PC-3 (cell line): ENCODE data around the gene CAPZB.

ENCODE experiments used
- EZH2 ChIP-seq: fragments of 300-600 bp; sonication (generic); IDR thresholded peaks from one replicate; pipeline ENCODE4 v1.6.1; 2017; ENCODE audit warnings: antibody characterized with exemption, mild to moderate bottlenecking, low read length; ENCODE audit not compliant: unreplicated experiment
- EZH2phosphoT487 ChIP-seq: fragments of 300-600 bp; sonication (generic); IDR thresholded peaks from 2 replicates; pipeline ENCODE4 v1.6.1; 2018; ENCODE audit warnings: mild to moderate bottlenecking, antibody characterized with exemption, low read length, borderline replicate concordance
- TF ChIP-seq, protein P1 (sequence below): fragments of 300-600 bp; sonication (generic); conservative IDR thresholded peaks from 2 replicates; pipeline ENCODE4 v1.5.1; 2017; ENCODE audit warnings: antibody characterized with exemption, low read depth, mild to moderate bottlenecking, low read length

GRCh38 chr1:19357299-19357986, 127.9 kb downstream of the CAPZB start:
- TF ChIP-seq, protein P1, sequence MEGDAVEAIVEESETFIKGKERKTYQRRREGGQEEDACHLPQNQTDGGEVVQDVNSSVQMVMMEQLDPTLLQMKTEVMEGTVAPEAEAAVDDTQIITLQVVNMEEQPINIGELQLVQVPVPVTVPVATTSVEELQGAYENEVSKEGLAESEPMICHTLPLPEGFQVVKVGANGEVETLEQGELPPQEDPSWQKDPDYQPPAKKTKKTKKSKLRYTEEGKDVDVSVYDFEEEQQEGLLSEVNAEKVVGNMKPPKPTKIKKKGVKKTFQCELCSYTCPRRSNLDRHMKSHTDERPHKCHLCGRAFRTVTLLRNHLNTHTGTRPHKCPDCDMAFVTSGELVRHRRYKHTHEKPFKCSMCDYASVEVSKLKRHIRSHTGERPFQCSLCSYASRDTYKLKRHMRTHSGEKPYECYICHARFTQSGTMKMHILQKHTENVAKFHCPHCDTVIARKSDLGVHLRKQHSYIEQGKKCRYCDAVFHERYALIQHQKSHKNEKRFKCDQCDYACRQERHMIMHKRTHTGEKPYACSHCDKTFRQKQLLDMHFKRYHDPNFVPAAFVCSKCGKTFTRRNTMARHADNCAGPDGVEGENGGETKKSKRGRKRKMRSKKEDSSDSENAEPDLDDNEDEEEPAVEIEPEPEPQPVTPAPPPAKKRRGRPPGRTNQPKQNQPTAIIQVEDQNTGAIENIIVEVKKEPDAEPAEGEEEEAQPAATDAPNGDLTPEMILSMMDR: no peak
- no peak for TF ChIP-seq EZH2
- TF ChIP-seq EZH2phosphoT487: no peak
